Hepatocyte (in vitro differentiated cells): ENCODE measurements around the gene LIPJ.

ENCODE experiments used
- EZH2 ChIP-seq: fragments of 200-600 bp; sonication (generic); IDR thresholded peaks from 2 replicates; pipeline ENCODE4 v1.6.1; 2016; ENCODE audit warnings: antibody characterized with exemption, mild to moderate bottlenecking, borderline replicate concordance
- EZH2phosphoT487 ChIP-seq: fragments of 200-600 bp; sonication (generic); IDR thresholded peaks from one replicate; pipeline ENCODE4 v1.6.1; 2018; ENCODE audit warnings: antibody characterized with exemption, mild to moderate bottlenecking, low read depth, moderate library complexity; ENCODE audit not compliant: unreplicated experiment, severe bottlenecking
- TF ChIP-seq, protein P1 (sequence below): fragments of 200-600 bp; sonication (generic); IDR thresholded peaks from 2 replicates; pipeline ENCODE4 v1.5.1; 2016; ENCODE audit warnings: antibody characterized with exemption, mild to moderate bottlenecking; ENCODE audit not compliant: poor library complexity

DNA sequence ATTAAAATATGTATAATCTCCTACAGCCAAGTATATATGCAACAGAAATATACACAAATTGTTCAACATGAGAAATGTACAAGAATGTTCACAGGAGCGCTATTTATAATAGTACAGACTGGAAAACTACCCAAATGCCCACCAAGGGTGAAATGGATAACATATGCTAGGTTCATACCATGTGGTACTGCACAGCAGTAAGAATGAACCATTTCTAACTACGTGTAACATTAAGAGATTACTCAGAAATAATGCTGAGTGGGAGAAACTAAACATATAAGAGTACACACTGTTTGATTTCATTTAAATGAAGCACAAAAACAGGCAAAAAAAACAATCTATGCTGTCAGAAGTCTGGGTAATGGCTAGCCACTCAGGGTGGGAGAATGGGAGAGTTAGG, 49.2 kb upstream of the LIPJ start:
- TF ChIP-seq, protein P1, sequence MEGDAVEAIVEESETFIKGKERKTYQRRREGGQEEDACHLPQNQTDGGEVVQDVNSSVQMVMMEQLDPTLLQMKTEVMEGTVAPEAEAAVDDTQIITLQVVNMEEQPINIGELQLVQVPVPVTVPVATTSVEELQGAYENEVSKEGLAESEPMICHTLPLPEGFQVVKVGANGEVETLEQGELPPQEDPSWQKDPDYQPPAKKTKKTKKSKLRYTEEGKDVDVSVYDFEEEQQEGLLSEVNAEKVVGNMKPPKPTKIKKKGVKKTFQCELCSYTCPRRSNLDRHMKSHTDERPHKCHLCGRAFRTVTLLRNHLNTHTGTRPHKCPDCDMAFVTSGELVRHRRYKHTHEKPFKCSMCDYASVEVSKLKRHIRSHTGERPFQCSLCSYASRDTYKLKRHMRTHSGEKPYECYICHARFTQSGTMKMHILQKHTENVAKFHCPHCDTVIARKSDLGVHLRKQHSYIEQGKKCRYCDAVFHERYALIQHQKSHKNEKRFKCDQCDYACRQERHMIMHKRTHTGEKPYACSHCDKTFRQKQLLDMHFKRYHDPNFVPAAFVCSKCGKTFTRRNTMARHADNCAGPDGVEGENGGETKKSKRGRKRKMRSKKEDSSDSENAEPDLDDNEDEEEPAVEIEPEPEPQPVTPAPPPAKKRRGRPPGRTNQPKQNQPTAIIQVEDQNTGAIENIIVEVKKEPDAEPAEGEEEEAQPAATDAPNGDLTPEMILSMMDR = no peak
- TF ChIP-seq EZH2 (no peak), EZH2phosphoT487 (no peak)
